ENCODE results near the gene PFN1. TPM values are rescaled to one million over a fixed set of nuclear protein-coding genes. Genes with fewer than 3 reads are reported as not detected.

The PFN1 gene
- total RNA-seq, 1 experiment from 2014 or later = 1,213 TPM

DNA sequence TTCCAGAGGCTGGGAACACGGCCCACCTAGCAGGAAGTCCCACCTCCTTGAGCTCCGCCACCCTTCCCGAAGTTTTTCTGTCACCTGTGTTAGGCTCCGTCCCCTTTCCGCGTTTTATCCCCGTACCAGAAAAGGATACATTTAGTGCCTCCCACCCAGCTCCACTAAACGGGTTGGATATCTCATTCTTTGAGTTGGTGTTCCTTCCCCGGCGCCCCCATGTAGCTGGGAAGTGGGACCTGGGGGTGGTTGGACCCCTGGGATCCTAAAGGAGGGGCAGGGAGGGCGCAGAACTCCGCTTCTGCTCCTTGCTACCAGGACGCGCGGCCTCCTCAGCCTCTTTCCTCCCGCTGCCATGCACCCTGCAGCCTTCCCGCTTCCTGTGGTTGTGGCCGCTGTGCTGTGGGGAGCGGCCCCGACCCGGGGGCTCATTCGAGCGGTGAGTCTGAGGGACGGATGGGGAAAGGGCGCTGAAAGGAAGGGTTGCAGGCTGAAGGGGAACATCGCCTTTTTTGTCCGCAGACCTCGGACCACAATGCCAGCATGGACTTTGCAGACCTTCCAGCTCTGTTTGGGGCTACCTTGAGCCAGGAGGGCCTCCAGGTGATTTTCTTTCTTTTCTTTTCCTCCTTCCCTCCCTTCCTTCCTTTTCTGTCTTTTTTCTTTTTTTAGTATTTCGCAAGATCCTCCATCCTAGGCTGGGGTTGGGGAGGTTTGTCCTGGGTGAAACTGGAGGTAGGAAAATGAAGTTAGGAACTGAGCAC, 7.6 kb downstream of the PFN1 start:
- Histone ChIP-seq H3K9me3 (ENCODE audit: control insufficient read depth in 1 of 2, insufficient read depth in 1 of 2, low read depth in 1 of 2, low read length in 2 of 2) (no peaks in the 10 kb centered on the region), H4K20me1 (ENCODE audit: insufficient read depth) (no peaks in the 10 kb centered on the region; the same call in 1 of the 2 replicates), H3K4me2 (ENCODE audit: low read length) (peak overlapping the region; percentile 100), H3K27me3 (ENCODE audit: insufficient read depth, low read length) (no peaks in the 10 kb centered on the region), H3K4me1 (ENCODE audit: control insufficient read depth in 1 of 2, insufficient read depth in 2 of 2, low read length in 2 of 2) (peaks cover 18 to 45% of the 10 kb centered on the region in 2 experiments), H2AFZ (ENCODE audit: low read depth, low read length, poor library complexity, severe bottlenecking) (no peak overlapping the region), H3K4me3 (replicated peaks in 1 of 2; ENCODE audit: low read depth in 1 of 2, low read length in 2 of 2) (peak overlapping the region; percentile 86 to 93), H3K9me2 (ENCODE audit: insufficient read depth) (no peaks in the 10 kb centered on the region), H3K79me2 (ENCODE audit: insufficient read depth, low read length) (peaks cover 73% of the 10 kb centered on the region), H3K9ac (ENCODE audit: low read length) (peak overlapping the region; percentile 96), H3K36me3 (ENCODE audit: control insufficient read depth in 1 of 2, insufficient read depth in 2 of 2, low read length in 2 of 2) (peaks cover 5 to 28% of the 10 kb centered on the region in 2 experiments; a peak in 2 of 4 replicates), H3K27ac (ENCODE audit: low read depth, low read length) (peak overlapping the region; percentile 95)
- BruUV-seq (replicated peaks) = TSS peak; percentile 84
- ATAC-seq (peak; percentile 62), DNase-seq (ENCODE audit: low read depth, low spot score) (no peak)
- intact Hi-C loops (cut with micrococcal nuclease) = loop anchor here (1.0 kb wide), 2 partner anchors 8 to 27 kb away; partner anchors contain the start of genes PFN1 and SPAG7
- ChIA-PET RAD21 (ENCODE audit: low non-redundant PET in 1 of 2, low total read pairs in 2 of 2, uncharacterized antibody in 2 of 2, unreplicated experiment in 2 of 2) (interaction anchor here (1.5 to 2.1 kb wide), 3 partner anchors 27 to 31 kb away, joined by 6 to 11 read pairs (median 8); partner anchors contain the start of gene SPAG7 (in 2 of the 2)), POLR2A (interaction anchor here (0.7 to 2.1 kb wide), 10 partner anchors 8 to 231 kb away, joined by 3 to 30 read pairs (median 6); partner anchors contain the start of genes ARRB2, CAMTA2, ENO3 and PFN1), CTCF (interaction anchor here (0.8 to 2.4 kb wide), 8 partner anchors 8 to 230 kb away, joined by 3 to 15 read pairs (median 3); partner anchors contain the start of genes ARRB2, CHRNE, PFN1 and SPAG7)
- TF ChIP-seq CEBPB (IDR thresholded peaks at IDR 0.05; ENCODE audit: low read depth) (no peak), POLR2AphosphoS5 (IDR thresholded peaks at IDR 0.05; ENCODE audit: low read depth, low read length) (peak; percentile 64)

DNA sequence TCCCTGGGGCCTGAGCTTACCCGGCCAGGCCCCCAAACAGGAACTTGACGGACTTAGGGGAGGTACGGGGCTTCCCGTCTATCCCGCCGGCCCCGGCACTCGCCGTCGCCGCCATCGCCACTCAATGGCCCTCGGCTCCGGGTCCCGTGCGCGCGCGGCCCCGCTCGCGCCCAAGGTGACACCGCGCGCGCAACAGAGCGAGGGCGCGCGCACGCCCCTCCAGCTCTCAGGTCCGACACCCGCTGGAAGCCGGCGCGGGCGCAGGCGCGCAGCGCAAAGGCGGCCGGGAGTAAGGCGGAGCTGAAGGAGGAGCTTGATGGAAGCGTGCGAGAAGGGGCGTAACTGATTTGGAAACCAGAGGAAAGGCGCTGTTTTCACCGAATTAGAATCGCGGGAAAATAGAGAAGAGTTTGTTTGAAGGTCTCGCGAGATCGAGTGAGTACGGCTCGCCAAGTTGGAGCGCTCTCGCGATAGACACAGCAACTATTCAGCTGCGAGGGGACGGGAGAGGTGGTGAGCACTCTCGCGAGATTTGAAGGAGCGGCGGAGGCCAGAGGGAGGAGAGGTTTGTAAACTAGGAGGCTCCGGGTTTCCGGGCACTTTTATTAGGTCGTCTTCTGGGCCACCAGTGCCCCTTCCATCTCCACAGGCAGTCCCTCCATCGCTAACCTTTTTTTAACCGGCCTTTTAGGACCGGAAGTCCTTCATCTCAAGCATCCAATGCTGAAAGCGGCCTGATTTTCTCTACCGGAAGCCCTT, 8.4 kb downstream of the PFN1 start, which contains the start of the genes RNF167 and SLC25A11:
Gene RNF167, plus strand, starts transcription at position 473 of the 759 bp plus-strand sequence. CDS start 642 bp downstream, outside the sequence.
Gene SLC25A11, minus strand, starts transcription at position 251 of the 759 bp plus-strand sequence. Its CDS starts 136 bp downstream, at position 115.
- Histone ChIP-seq H3K4me1 (ENCODE audit: control insufficient read depth in 1 of 2, insufficient read depth in 2 of 2, low read length in 2 of 2) (peaks cover 10 to 38% of the 10 kb centered on the region in 2 experiments), H3K9me3 (ENCODE audit: control insufficient read depth in 1 of 2, insufficient read depth in 1 of 2, low read depth in 1 of 2, low read length in 2 of 2) (no peaks in the 10 kb centered on the region), H2AFZ (ENCODE audit: low read depth, low read length, poor library complexity, severe bottlenecking) (no peak within 1 kb of the TSS), H3K79me2 (ENCODE audit: insufficient read depth, low read length) (peaks cover 65% of the 10 kb centered on the region), H4K20me1 (ENCODE audit: insufficient read depth) (no peaks in the 10 kb centered on the region; the same call in 1 of the 2 replicates), H3K27me3 (ENCODE audit: insufficient read depth, low read length) (no peaks in the 10 kb centered on the region), H3K4me3 (replicated peaks in 1 of 2; ENCODE audit: low read depth in 1 of 2, low read length in 2 of 2) (peak within 1 kb of the TSS; percentile 86 to 93), H3K27ac (ENCODE audit: low read depth, low read length) (peak within 1 kb of the TSS; percentile 95), H3K36me3 (ENCODE audit: control insufficient read depth in 1 of 2, insufficient read depth in 2 of 2, low read length in 2 of 2) (peaks cover 5 to 28% of the 10 kb centered on the region in 2 experiments; a peak in 2 of 4 replicates), H3K9ac (ENCODE audit: low read length) (peak within 1 kb of the TSS; percentile 96), H3K9me2 (ENCODE audit: insufficient read depth) (no peaks in the 10 kb centered on the region), H3K4me2 (ENCODE audit: low read length) (peak within 1 kb of the TSS; percentile 100)
- DNase-seq (ENCODE audit: low read depth, low spot score) (peak; percentile 100), ATAC-seq (peak; percentile 85)
- ChIA-PET CTCF (interaction anchor here (0.6 to 2.4 kb wide), 9 partner anchors 9 to 230 kb away, joined by 3 to 15 read pairs (median 3); partner anchors contain the start of genes ARRB2, CHRNE, PFN1 and SPAG7), POLR2A (interaction anchor here (0.7 to 2.1 kb wide), 12 partner anchors 8 to 230 kb away, joined by 3 to 30 read pairs (median 4); partner anchors contain the start of genes ARRB2, CAMTA2, ENO3 and PFN1), RAD21 (ENCODE audit: low non-redundant PET in 1 of 2, low total read pairs in 2 of 2, uncharacterized antibody in 2 of 2, unreplicated experiment in 2 of 2) (interaction anchor here (1.5 to 2.1 kb wide), 3 partner anchors 27 to 31 kb away, joined by 6 to 11 read pairs (median 8); partner anchors contain the start of gene SPAG7 (in 2 of the 2))
- intact Hi-C loops (cut with micrococcal nuclease) = loop anchor here (1.0 kb wide), 2 partner anchors 8 to 27 kb away; partner anchors contain the start of genes PFN1 and SPAG7
- no TSS peak for BruUV-seq (replicated peaks)
- TF ChIP-seq, protein P1, sequence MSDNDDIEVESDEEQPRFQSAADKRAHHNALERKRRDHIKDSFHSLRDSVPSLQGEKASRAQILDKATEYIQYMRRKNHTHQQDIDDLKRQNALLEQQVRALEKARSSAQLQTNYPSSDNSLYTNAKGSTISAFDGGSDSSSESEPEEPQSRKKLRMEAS (IDR thresholded peaks at IDR 0.05) = no peak; the same call in none of the 2 replicates
- TF ChIP-seq, protein P2, sequence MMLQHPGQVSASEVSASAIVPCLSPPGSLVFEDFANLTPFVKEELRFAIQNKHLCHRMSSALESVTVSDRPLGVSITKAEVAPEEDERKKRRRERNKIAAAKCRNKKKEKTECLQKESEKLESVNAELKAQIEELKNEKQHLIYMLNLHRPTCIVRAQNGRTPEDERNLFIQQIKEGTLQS (IDR thresholded peaks at IDR 0.05) = no peak
- no peak for TF ChIP-seq CEBPB (IDR thresholded peaks at IDR 0.05; ENCODE audit: low read depth)
- TF ChIP-seq SIN3A (IDR thresholded peaks at IDR 0.05; ENCODE audit: low read depth) = peak; percentile 83
- TF ChIP-seq, protein P3, sequence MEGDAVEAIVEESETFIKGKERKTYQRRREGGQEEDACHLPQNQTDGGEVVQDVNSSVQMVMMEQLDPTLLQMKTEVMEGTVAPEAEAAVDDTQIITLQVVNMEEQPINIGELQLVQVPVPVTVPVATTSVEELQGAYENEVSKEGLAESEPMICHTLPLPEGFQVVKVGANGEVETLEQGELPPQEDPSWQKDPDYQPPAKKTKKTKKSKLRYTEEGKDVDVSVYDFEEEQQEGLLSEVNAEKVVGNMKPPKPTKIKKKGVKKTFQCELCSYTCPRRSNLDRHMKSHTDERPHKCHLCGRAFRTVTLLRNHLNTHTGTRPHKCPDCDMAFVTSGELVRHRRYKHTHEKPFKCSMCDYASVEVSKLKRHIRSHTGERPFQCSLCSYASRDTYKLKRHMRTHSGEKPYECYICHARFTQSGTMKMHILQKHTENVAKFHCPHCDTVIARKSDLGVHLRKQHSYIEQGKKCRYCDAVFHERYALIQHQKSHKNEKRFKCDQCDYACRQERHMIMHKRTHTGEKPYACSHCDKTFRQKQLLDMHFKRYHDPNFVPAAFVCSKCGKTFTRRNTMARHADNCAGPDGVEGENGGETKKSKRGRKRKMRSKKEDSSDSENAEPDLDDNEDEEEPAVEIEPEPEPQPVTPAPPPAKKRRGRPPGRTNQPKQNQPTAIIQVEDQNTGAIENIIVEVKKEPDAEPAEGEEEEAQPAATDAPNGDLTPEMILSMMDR (IDR thresholded peaks at IDR 0.05 in 2 of 3, conservative IDR thresholded peaks at IDR 0.05 in 1 of 3; ENCODE audit: borderline replicate concordance in 1 of 3, insufficient read depth in 1 of 3, low read depth in 2 of 3, low read length in 2 of 3) = no peak
- TF ChIP-seq POLR2AphosphoS5 (IDR thresholded peaks at IDR 0.05; ENCODE audit: low read depth, low read length) = peak; percentile 84
- TF ChIP-seq POLR2A (IDR thresholded peaks at IDR 0.05; ENCODE audit: borderline replicate concordance, extremely low read depth, insufficient read depth, insufficient read length) = peak; percentile 91
- TF ChIP-seq SRF (IDR thresholded peaks at IDR 0.05; ENCODE audit: low read depth) = no peak
- peak; percentile 60 for TF ChIP-seq SP1 (IDR thresholded peaks at IDR 0.05; ENCODE audit: low read depth)
- TF ChIP-seq YY1 (IDR thresholded peaks at IDR 0.05; ENCODE audit: extremely low read depth, insufficient replicate concordance, low read depth, low read length) = peak; percentile 77
- no peak for TF ChIP-seq RAD21 (IDR thresholded peaks at IDR 0.05; ENCODE audit: low read depth)

All from HCT116 (cell line).